ENCODE measurements around the gene SHPK. TPM values are rescaled to one million over a fixed set of nuclear protein-coding genes. Genes with fewer than 3 reads are reported as not detected.

Gene SHPK
- total RNA-seq, 6 donors from 2014 or later, result 10.5 to 25.1 (median 12.4) TPM

DNA sequence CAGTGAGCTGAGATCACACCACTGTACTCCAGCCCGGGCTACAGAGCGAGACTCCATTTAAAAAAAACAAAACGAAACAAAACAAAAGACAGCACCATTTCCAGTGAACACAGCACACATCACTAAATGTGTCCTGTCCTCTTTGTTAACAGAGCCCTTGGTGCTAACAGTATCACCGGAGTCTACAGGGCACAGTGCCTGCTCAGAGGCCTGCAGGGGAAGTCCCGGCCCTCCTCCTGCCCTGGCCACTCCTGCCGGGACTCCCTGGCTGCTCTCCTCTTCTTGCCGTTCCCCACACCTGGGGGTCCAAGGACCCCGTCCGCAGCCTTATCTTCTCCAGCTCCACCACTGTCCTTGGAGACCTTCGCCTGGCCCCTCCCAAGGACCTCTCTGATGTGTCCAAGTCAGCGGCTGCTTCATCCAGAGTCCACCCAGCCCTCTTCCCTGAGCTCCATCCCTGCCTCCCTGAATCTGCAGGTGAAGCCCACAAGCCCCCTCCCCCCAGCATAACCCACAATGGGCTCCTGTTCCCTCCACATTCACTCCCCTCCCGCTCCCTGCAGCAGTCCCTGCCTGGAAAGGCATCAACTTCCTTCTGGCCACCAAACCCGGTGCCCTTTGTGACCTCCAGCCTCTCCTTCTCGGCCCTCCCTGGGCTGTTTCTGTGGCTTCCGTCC, 35.4 kb downstream of the SHPK start:
- no peak for TF ChIP-seq POLR2A (IDR thresholded peaks at IDR 0.05)
- TF ChIP-seq POLR2AphosphoS5 (IDR thresholded peaks at IDR 0.05), result no peak
- no peak for TF ChIP-seq EP300 (IDR thresholded peaks at IDR 0.05)
- TF ChIP-seq CTCF (IDR thresholded peaks at IDR 0.05), result no peak
- Histone ChIP-seq H3K4me3 (no peak overlapping the region), H3K27ac (no peak overlapping the region), H3K9me3 (no peaks in the 10 kb centered on the region), H3K27me3 (no peaks in the 10 kb centered on the region), H3K36me3 (no peaks in the 10 kb centered on the region), H3K4me1 (no peaks in the 10 kb centered on the region)
- no peak for ATAC-seq (ENCODE audit: low FRiP score in 2 of 2)
- 81 to 92% methylated on average over 15 of the region's 15 CpGs for WGBS, 2 donors
- DNase-seq, result no peak

DNA sequence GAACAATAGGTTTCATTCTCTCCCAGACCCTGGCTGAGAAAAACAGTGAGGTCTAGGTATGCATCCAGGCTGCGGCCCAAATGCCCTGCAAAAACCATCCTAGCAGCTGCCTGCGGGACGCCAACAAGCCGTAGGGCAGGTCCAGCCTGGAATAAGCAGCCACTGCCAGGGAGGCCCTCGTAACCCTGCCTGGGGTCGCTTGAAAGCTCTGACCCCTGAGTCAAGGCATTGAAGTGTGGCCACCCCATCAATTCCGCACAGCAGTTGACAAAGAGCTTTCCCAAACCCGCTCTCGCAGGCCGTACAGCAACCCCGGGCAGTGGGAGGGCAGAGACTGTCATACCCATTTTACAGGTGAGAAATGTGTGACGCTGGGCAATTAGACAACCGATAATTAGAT, 38.0 kb downstream of the SHPK start:
- Histone ChIP-seq H3K27ac (no peak overlapping the region), H3K9me3 (no peaks in the 10 kb centered on the region), H3K27me3 (no peaks in the 10 kb centered on the region), H3K36me3 (no peaks in the 10 kb centered on the region), H3K4me1 (no peaks in the 10 kb centered on the region), H3K4me3 (no peak overlapping the region)
- TF ChIP-seq EP300 (IDR thresholded peaks at IDR 0.05) (no peak), CTCF (IDR thresholded peaks at IDR 0.05) (no peak), POLR2A (IDR thresholded peaks at IDR 0.05) (no peak)
- ATAC-seq (ENCODE audit: low FRiP score in 2 of 2) (no peak), DNase-seq (no peak)
- WGBS, 2 donors, result 82 to 86% methylated on average over 10 to 13 of the region's 13 CpGs

DNA sequence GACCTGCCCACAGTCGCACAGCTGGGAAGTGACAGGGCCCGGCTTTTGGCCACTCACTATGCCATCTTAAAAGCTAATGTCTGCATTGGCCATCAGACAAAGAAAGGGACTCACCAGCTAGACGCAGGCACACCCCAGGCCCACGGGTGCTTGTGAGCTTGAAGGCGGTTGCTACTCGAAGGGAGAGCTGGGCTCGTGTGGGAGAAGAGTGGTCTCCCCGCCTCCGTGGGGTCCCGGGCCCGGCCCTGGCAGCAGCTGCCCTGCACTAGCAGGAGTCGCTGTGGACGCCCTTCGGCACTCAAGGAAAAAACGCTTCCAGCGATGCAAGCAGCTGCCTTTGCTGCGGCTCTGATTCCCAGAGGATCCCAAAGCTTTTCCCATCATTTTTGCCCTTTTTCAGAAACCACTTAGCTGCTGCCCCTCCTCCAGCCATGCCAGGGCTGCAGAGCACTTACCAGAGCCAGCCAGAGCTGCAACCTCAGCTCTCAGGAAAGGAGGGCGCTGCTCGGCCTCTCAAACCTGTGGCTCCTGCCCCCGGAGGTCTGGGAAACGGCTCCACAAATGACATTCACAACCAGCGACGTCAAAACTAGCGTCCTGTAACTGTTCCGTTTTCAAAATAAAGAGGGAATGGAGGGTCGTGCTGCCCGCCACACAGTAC, 39.1 kb downstream of the SHPK start:
- WGBS, 2 donors, result 89 to 91% methylated on average over 26 to 27 of the region's 27 CpGs
- Histone ChIP-seq H3K4me3 (no peak overlapping the region), H3K4me1 (no peaks in the 10 kb centered on the region), H3K9me3 (no peaks in the 10 kb centered on the region), H3K36me3 (peaks cover 0 to 3% (median under 1%) of the 10 kb centered on the region in 4 donors), H3K27ac (no peak overlapping the region), H3K27me3 (no peaks in the 10 kb centered on the region)
- no peak for DNase-seq
- TF ChIP-seq POLR2A (IDR thresholded peaks at IDR 0.05), result no peak
- TF ChIP-seq CTCF (IDR thresholded peaks at IDR 0.05), result no peak
- TF ChIP-seq EP300 (IDR thresholded peaks at IDR 0.05), result no peak
- TF ChIP-seq POLR2AphosphoS5 (IDR thresholded peaks at IDR 0.05), result no peak
- ATAC-seq (ENCODE audit: low FRiP score in 2 of 2), result no peak

GRCh38 chr17:3594976-3595375, 41.1 kb downstream of the SHPK start:
- Histone ChIP-seq H3K36me3 (peaks cover 0 to 20% (median 9%) of the 10 kb centered on the region in 4 donors), H3K27me3 (no peaks in the 10 kb centered on the region), H3K27ac (no peak overlapping the region), H3K4me3 (no peak overlapping the region), H3K4me1 (no peaks in the 10 kb centered on the region), H3K9me3 (no peaks in the 10 kb centered on the region)
- DNase-seq (no peak), ATAC-seq (ENCODE audit: low FRiP score in 2 of 2) (no peak)
- 82 to 85% methylated on average over 9 to 15 of the region's 15 CpGs for WGBS, 2 donors
- TF ChIP-seq EP300 (IDR thresholded peaks at IDR 0.05), result no peak
- TF ChIP-seq POLR2A (IDR thresholded peaks at IDR 0.05), result no peak
- TF ChIP-seq CTCF (IDR thresholded peaks at IDR 0.05), result no peak
- no peak for TF ChIP-seq POLR2AphosphoS5 (IDR thresholded peaks at IDR 0.05)

All from upper lobe of left lung (tissue), 6 donors.